SK-N-SH (cell line): Measurements from ENCODE around the gene WT1. TPM values are rescaled to one million over a fixed set of nuclear protein-coding genes. Genes with fewer than 3 reads are reported as not detected.

Source experiments
- CTCF ChIA-PET: fragments of 300-600, 350-600 bp; formaldehyde crosslinking; extraction: SDS; loops from one replicate; lab custom pipeline; 2021; lab: Yijun Ruan, JAX
- POLR2A ChIA-PET: fragments of 350-600 bp; sonication (Branson Sonifier 250); formaldehyde crosslinking; extraction: SDS; loops from one replicate; lab custom pipeline; 2020; ENCODE audit warnings: antibody characterized with exemption, inconsistent platforms; lab: Yijun Ruan, JAX
- DNase-seq: peaks from one replicate; pipeline ENCODE4 v3.0.0; 2012
- H2AFZ ChIP-seq: fragments of 200-600 bp; sonication (generic); 2 replicates; pipeline ENCODE4 v1.8.1; 2016; ENCODE audit warnings: antibody characterized with exemption, mild to moderate bottlenecking, low read depth
- H3F3A ChIP-seq: fragments of 200-600 bp; sonication (generic); replicated peaks from 2 replicates; pipeline ENCODE3; 2016; ENCODE audit warnings: antibody characterized with exemption, mild to moderate bottlenecking; ENCODE audit not compliant: insufficient read depth
- H3K27ac ChIP-seq, 2 experiments: fragments of 200-500 bp in 1 of 2; fragments of 200-600 bp in 1 of 2; sonication (Bioruptor generic) in 1 of 2; sonication (generic), shearing (Covaris generic) in 1 of 2; 2 replicates each; pipeline versions ENCODE4 v1.5.1 to v1.6.1; 2014 to 2016; ENCODE audit warnings: low read depth in 2 of 2, inconsistent platforms in 1 of 2, low read length in 1 of 2, mild to moderate bottlenecking in 1 of 2, mixed read lengths in 1 of 2
- H3K27me3 ChIP-seq: fragments of 200-600 bp; sonication (generic), shearing (Covaris generic); 2 replicates; pipeline ENCODE4 v1.6.1; 2016; ENCODE audit warnings: mixed run types; ENCODE audit not compliant: insufficient read depth
- H3K36me3 ChIP-seq, 2 experiments: fragments of 200-500 bp in 1 of 2; fragments of 200-600 bp in 1 of 2; sonication (Bioruptor generic) in 1 of 2; sonication (generic) in 1 of 2; replicated peaks in 1 of 2; 2 replicates each; pipeline versions ENCODE3 to v1.5.1; 2014 to 2016; ENCODE audit warnings: low read length in 1 of 2, mild to moderate bottlenecking in 1 of 2; ENCODE audit not compliant: insufficient read depth in 2 of 2, control insufficient read depth in 1 of 2
- H3K4me1 ChIP-seq, 2 experiments: fragments of 200-500 bp in 1 of 2; fragments of 200-600 bp in 1 of 2; sonication (Bioruptor generic) in 1 of 2; sonication (generic), shearing (Covaris generic) in 1 of 2; 2 replicates each; pipeline versions ENCODE4 v1.5.1 to v1.6.1; 2014 to 2016; ENCODE audit warnings: low read depth in 1 of 2, low read length in 1 of 2, mixed run types in 1 of 2; ENCODE audit not compliant: insufficient read depth in 2 of 2, control insufficient read depth in 1 of 2
- H3K4me2 ChIP-seq: fragments of 200-600 bp; sonication (generic), shearing (Covaris generic); 2 replicates; pipeline ENCODE4 v1.6.1; 2017; ENCODE audit warnings: mixed run types
- H3K4me3 ChIP-seq, 2 experiments: fragments of 200-500 bp in 1 of 2; fragments of 200-600 bp in 1 of 2; sonication (Bioruptor generic) in 1 of 2; sonication (generic), shearing (Covaris generic) in 1 of 2; 2 replicates each; pipeline versions ENCODE4 v1.5.1 to v1.8.1; 2014 to 2016; ENCODE audit warnings: low read depth in 2 of 2, inconsistent platforms in 1 of 2, low read length in 1 of 2, mild to moderate bottlenecking in 1 of 2, mixed read lengths in 1 of 2, moderate library complexity in 1 of 2
- H3K79me2 ChIP-seq: fragments of 200-600 bp; sonication (generic); 2 replicates; pipeline ENCODE4 v1.8.1; 2017; ENCODE audit warnings: mild to moderate bottlenecking; ENCODE audit not compliant: insufficient read depth
- H3K9ac ChIP-seq: fragments of 200-600 bp; sonication (generic); 2 replicates; pipeline ENCODE4 v1.6.1; 2017; ENCODE audit warnings: mixed run types
- H3K9me2 ChIP-seq: fragments of 200-600 bp; sonication (generic); 2 replicates; pipeline ENCODE4 v1.6.1; 2017; ENCODE audit warnings: mixed run types
- H3K9me3 ChIP-seq: fragments of 200-600 bp; sonication (generic); 2 replicates; pipeline ENCODE4 v1.6.1; 2017; ENCODE audit warnings: mixed run types, mild to moderate bottlenecking, moderate library complexity
- H4K20me1 ChIP-seq: fragments of 200-600 bp; sonication (generic); 2 replicates; pipeline ENCODE4 v1.6.1; 2017; ENCODE audit warnings: mild to moderate bottlenecking, mixed run types; ENCODE audit not compliant: insufficient read depth
- CHD2 ChIP-seq: fragments of 150-350 bp; IDR thresholded peaks from 2 replicates; pipeline ENCODE4 v1.6.1; 2018; ENCODE audit warnings: low read length; ENCODE audit not compliant: partially characterized antibody
- ELF1 ChIP-seq: IDR thresholded peaks from 2 replicates; pipeline ENCODE4 v1.4.0; 2012
- EP300 ChIP-seq, 2 experiments: IDR thresholded peaks; 2 replicates each; pipeline versions ENCODE4 v1.4.0 to v1.6.1; 2012; ENCODE audit warnings: borderline replicate concordance in 1 of 2, low read depth in 1 of 2, low read length in 1 of 2
- EZH2phosphoT487 ChIP-seq: fragments of 200-600 bp; sonication (generic); IDR thresholded peaks from 2 replicates; pipeline ENCODE4 v1.6.1; 2017; ENCODE audit warnings: low read depth, mixed run types, mild to moderate bottlenecking, antibody characterized with exemption, moderate library complexity, borderline replicate concordance
- FOSL2 ChIP-seq: IDR thresholded peaks from 2 replicates; pipeline ENCODE4 v1.4.0; 2012; ENCODE audit warnings: low read depth, mild to moderate bottlenecking, moderate library complexity, borderline replicate concordance
- FOXM1 ChIP-seq: IDR thresholded peaks from 2 replicates; pipeline ENCODE4 v1.4.0; 2012; ENCODE audit warnings: low read depth, mild to moderate bottlenecking
- GATA2 ChIP-seq: sonication (generic); formaldehyde crosslinking; IDR thresholded peaks from 2 replicates; pipeline ENCODE4 v1.5.0; 2020; ENCODE audit warnings: mild to moderate bottlenecking, missing genetic modification reagents
- JUND ChIP-seq: IDR thresholded peaks from 2 replicates; pipeline ENCODE4 v1.4.0; 2012
- MEF2A ChIP-seq: IDR thresholded peaks from 2 replicates; pipeline ENCODE4 v1.4.0; 2012; ENCODE audit warnings: low read depth, borderline replicate concordance
- MXI1 ChIP-seq: IDR thresholded peaks from 2 replicates; pipeline ENCODE4 v1.6.1; 2012; ENCODE audit warnings: mild to moderate bottlenecking, low read depth, low read length, improper control_type of control experiment
- NRF1 ChIP-seq: IDR thresholded peaks from 2 replicates; pipeline ENCODE4 v1.6.1; 2012; ENCODE audit warnings: low read depth, mild to moderate bottlenecking, low read length
- POLR2AphosphoS5 ChIP-seq: IDR thresholded peaks from 2 replicates; pipeline ENCODE4 v1.6.1; 2012; ENCODE audit warnings: low read depth, low read length
- SIN3A ChIP-seq: IDR thresholded peaks from 2 replicates; pipeline ENCODE4 v1.6.1; 2012; ENCODE audit warnings: low read depth, mild to moderate bottlenecking, low read length, moderate library complexity, borderline replicate concordance
- TCF12 ChIP-seq: IDR thresholded peaks from 2 replicates; pipeline ENCODE4 v1.4.0; 2012
- TEAD4 ChIP-seq: IDR thresholded peaks from 2 replicates; pipeline ENCODE4 v1.4.0; 2012; ENCODE audit warnings: mild to moderate bottlenecking, borderline replicate concordance; ENCODE audit not compliant: insufficient read depth
- WGBS: methylation state at CpG from one replicate; pipeline ENCODE4 v1.1.6; 2017; ENCODE audit warnings: low lambda C conversion rate; 5-methylcytosine and 5-hydroxymethylcytosine counted together
- polyA plus RNA-seq, 3 experiments: library from polyadenylated mRNA; depleted of rRNA; stranded (reverse); fragments of >200 nt; gene quantifications; 2 replicates each; pipeline ENCODE4 v1.2.3, GENCODE V29; 2012
- TF ChIP-seq, protein P1 (sequence below): IDR thresholded peaks from 2 replicates; pipeline ENCODE4 v1.6.1; 2012; ENCODE audit warnings: mild to moderate bottlenecking, low read depth, low read length, moderate library complexity
- TF ChIP-seq, protein P2 (sequence below): fragments of 150-350 bp; IDR thresholded peaks from 2 replicates; pipeline ENCODE4 v1.6.1; 2016; ENCODE audit warnings: mild to moderate bottlenecking, low read depth, low read length

The WT1 gene
- polyA plus RNA-seq, 1 of the 3 experiments (the other 2 are of a cell fraction): 0.49 TPM

DNA sequence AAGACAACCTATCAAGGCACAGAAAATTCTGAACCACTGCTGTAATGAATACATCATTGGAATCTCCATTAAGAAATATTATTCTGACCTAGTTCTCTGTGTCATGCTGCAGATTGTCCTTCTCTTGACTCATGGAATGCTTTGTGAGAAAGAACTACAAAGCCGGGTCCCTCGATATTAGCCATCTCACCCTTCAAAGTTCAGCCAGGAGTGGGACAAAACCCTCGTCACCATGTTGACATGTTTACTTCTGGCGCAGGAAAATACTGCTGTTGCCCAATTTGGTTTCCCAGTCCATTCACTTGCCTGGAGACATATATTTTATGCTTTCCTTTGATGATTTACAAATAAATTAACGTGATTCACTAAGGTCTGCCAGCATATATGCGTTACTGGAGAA is 10.9 kb upstream of the WT1 start:
- peaks cover 87% of the 10 kb centered on the region for H3K27me3 ChIP-seq
- H3K79me2 ChIP-seq: no peaks in the 10 kb centered on the region
- no peak overlapping the region for H3K9ac ChIP-seq
- H3K9me3 ChIP-seq: no peaks in the 10 kb centered on the region
- H3K9me2 ChIP-seq: no peaks in the 10 kb centered on the region
- POLR2A ChIA-PET: no interaction called here
- no peaks in the 10 kb centered on the region for H3F3A ChIP-seq
- no peak overlapping the region for H2AFZ ChIP-seq
- DNase-seq: no peak
- H3K36me3 ChIP-seq: no peaks in the 10 kb centered on the region
- no peak overlapping the region for H3K4me2 ChIP-seq
- CTCF ChIA-PET: no interaction called here
- under 1% methylated on average over 6 of the region's 6 CpGs for WGBS
- H3K4me1 ChIP-seq: no peaks in the 10 kb centered on the region; a peak in 1 of 4 replicates
- TF ChIP-seq MEF2A: no peak
- no peak for TF ChIP-seq ELF1
- no peak for TF ChIP-seq EP300 (IDR thresholded peaks at IDR 0.05; ENCODE audit: borderline replicate concordance in 1 of 2, low read depth in 1 of 2, low read length in 1 of 2)
- TF ChIP-seq EZH2phosphoT487: no peak
- no peak for TF ChIP-seq SIN3A
- no peak for TF ChIP-seq FOSL2
- TF ChIP-seq GATA2: no peak
- TF ChIP-seq TCF12: no peak
- TF ChIP-seq NRF1: no peak
- TF ChIP-seq MXI1: no peak
- TF ChIP-seq, protein P1, sequence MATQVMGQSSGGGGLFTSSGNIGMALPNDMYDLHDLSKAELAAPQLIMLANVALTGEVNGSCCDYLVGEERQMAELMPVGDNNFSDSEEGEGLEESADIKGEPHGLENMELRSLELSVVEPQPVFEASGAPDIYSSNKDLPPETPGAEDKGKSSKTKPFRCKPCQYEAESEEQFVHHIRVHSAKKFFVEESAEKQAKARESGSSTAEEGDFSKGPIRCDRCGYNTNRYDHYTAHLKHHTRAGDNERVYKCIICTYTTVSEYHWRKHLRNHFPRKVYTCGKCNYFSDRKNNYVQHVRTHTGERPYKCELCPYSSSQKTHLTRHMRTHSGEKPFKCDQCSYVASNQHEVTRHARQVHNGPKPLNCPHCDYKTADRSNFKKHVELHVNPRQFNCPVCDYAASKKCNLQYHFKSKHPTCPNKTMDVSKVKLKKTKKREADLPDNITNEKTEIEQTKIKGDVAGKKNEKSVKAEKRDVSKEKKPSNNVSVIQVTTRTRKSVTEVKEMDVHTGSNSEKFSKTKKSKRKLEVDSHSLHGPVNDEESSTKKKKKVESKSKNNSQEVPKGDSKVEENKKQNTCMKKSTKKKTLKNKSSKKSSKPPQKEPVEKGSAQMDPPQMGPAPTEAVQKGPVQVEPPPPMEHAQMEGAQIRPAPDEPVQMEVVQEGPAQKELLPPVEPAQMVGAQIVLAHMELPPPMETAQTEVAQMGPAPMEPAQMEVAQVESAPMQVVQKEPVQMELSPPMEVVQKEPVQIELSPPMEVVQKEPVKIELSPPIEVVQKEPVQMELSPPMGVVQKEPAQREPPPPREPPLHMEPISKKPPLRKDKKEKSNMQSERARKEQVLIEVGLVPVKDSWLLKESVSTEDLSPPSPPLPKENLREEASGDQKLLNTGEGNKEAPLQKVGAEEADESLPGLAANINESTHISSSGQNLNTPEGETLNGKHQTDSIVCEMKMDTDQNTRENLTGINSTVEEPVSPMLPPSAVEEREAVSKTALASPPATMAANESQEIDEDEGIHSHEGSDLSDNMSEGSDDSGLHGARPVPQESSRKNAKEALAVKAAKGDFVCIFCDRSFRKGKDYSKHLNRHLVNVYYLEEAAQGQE: no peak
- TF ChIP-seq TEAD4: no peak
- TF ChIP-seq FOXM1: no peak
- TF ChIP-seq, protein P2, sequence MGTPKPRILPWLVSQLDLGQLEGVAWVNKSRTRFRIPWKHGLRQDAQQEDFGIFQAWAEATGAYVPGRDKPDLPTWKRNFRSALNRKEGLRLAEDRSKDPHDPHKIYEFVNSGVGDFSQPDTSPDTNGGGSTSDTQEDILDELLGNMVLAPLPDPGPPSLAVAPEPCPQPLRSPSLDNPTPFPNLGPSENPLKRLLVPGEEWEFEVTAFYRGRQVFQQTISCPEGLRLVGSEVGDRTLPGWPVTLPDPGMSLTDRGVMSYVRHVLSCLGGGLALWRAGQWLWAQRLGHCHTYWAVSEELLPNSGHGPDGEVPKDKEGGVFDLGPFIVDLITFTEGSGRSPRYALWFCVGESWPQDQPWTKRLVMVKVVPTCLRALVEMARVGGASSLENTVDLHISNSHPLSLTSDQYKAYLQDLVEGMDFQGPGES: no peak
- TF ChIP-seq CHD2: no peak
- TF ChIP-seq JUND: no peak
- TF ChIP-seq POLR2AphosphoS5: no peak
- H3K27ac ChIP-seq: no peak overlapping the region
- no peak overlapping the region for H3K4me3 ChIP-seq
- H4K20me1 ChIP-seq: no peaks in the 10 kb centered on the region
